ENCODE results near the gene LIN37. TPM values are rescaled to one million over a fixed set of nuclear protein-coding genes. Genes with fewer than 3 reads are reported as not detected.
"Not testable (repeated sequence)": the region's sequence is repeated elsewhere in the genome, so short reads cannot be mapped to it uniquely, and the experiment has no call there.

The LIN37 gene
- total RNA-seq, 2 donors from 2014 or later, result 5.1 to 7.5 TPM

DNA sequence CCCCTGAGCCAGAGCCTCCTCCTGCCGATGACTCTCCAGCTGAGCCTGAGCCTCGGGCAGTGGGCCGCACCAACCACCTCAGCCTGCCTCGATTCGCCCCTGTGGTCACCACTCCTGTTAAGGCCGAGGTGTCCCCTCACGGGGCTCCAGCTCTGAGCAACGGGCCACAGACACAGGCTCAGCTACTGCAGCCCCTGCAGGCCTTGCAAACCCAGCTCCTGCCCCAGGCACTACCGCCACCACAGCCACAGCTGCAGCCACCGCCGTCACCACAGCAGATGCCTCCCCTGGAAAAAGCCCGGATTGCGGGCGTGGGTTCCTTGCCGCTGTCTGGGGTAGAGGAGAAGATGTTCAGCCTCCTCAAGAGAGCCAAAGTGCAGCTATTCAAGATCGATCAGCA is 27.0 kb upstream of the LIN37 start:
- Histone ChIP-seq H3K9me3 (no peaks in the 10 kb centered on the region), H3K4me3 (no peak overlapping the region), H3K9ac (ENCODE audit: low read depth in 2 of 2, low read length in 2 of 2) (no peak overlapping the region), H3K4me1 (peaks cover 10% of the 10 kb centered on the region), H3K36me3 (peaks cover 27% of the 10 kb centered on the region), H3K27ac (no peak overlapping the region), H3K27me3 (no peaks in the 10 kb centered on the region)
- DNase-seq, result no peak
- intact Hi-C loops (cut with DNase I), result no loop called here
- TF ChIP-seq, protein P1, sequence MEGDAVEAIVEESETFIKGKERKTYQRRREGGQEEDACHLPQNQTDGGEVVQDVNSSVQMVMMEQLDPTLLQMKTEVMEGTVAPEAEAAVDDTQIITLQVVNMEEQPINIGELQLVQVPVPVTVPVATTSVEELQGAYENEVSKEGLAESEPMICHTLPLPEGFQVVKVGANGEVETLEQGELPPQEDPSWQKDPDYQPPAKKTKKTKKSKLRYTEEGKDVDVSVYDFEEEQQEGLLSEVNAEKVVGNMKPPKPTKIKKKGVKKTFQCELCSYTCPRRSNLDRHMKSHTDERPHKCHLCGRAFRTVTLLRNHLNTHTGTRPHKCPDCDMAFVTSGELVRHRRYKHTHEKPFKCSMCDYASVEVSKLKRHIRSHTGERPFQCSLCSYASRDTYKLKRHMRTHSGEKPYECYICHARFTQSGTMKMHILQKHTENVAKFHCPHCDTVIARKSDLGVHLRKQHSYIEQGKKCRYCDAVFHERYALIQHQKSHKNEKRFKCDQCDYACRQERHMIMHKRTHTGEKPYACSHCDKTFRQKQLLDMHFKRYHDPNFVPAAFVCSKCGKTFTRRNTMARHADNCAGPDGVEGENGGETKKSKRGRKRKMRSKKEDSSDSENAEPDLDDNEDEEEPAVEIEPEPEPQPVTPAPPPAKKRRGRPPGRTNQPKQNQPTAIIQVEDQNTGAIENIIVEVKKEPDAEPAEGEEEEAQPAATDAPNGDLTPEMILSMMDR (IDR thresholded peaks at IDR 0.05), result no peak

DNA sequence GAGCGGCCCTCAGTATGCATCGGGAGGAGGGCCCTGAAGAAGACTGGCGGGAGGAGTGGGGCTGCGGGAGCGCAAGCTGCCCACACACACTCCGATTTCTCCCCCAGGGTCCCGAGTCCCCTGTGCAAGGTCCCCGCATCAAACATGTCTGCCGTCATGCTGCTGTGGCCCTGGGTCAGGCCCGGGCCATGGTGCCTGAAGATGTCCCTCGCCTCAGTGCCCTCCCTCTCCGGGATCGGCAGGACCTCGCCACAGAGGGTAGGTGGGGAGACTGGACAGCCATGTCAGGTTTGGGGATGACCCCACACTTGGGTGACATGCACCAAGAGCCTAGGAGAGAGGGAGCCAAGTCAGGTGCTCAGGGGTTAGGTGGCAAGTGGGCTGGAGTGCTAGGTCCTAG is 25.9 kb upstream of the LIN37 start:
- H3K4me3 ChIP-seq, result no peak overlapping the region
- H3K9me3 ChIP-seq, result no peaks in the 10 kb centered on the region
- no peaks in the 10 kb centered on the region for H3K27me3 ChIP-seq
- no peak for DNase-seq
- no peak overlapping the region for H3K27ac ChIP-seq
- peaks cover 34% of the 10 kb centered on the region for H3K36me3 ChIP-seq
- peaks cover 10% of the 10 kb centered on the region for H3K4me1 ChIP-seq
- H3K9ac ChIP-seq (ENCODE audit: low read depth in 2 of 2, low read length in 2 of 2), result no peak overlapping the region
- TF ChIP-seq, protein P1 (IDR thresholded peaks at IDR 0.05), result no peak
- intact Hi-C loops (cut with DNase I), result no loop called here

DNA sequence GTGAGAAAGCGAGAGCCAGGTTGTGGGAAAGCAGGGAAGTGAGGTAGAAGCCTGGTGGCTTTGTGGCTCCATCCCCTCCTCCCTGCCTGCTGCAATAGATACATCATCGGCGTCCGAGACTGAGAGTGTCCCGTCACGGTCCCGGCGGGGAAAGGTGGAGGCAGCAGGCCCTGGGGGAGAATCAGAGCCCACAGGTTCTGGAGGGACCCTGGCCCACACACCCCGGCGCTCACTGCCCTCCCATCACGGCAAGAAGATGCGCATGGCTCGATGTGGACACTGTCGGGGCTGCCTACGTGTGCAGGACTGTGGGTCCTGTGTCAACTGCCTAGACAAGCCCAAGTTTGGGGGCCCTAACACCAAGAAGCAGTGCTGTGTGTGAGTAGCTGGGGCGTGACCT is 25.5 kb upstream of the LIN37 start:
- H3K9ac ChIP-seq (ENCODE audit: low read depth in 2 of 2, low read length in 2 of 2), result no peak overlapping the region
- TF ChIP-seq, protein P1 (IDR thresholded peaks at IDR 0.05), result no peak
- no peaks in the 10 kb centered on the region for H3K9me3 ChIP-seq
- intact Hi-C loops (cut with DNase I), result no loop called here
- H3K4me1 ChIP-seq, result peaks cover 10% of the 10 kb centered on the region
- no peak overlapping the region for H3K4me3 ChIP-seq
- no peak overlapping the region for H3K27ac ChIP-seq
- no peak for DNase-seq
- peaks cover 38% of the 10 kb centered on the region for H3K36me3 ChIP-seq
- H3K27me3 ChIP-seq, result no peaks in the 10 kb centered on the region

DNA sequence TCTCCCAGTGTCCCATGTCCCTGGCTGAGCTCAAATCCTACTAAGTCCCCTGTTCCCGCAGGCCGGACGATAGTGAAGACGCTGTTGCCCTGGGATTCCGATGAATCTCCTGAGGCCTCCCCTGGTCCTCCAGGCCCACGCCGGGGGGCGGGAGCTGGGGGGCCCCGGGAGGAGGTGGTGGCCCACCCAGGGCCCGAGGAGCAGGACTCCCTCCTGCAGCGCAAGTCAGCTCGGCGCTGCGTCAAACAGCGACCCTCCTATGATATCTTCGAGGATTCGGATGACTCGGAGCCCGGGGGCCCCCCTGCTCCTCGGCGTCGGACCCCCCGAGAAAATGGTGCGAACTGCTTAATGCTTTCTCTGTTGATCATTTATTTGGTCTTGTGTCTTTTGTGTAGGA is 24.7 kb upstream of the LIN37 start:
- H3K4me1 ChIP-seq, result peaks cover 10% of the 10 kb centered on the region
- TF ChIP-seq, protein P1 (IDR thresholded peaks at IDR 0.05), result no peak
- DNase-seq, result no peak
- intact Hi-C loops (cut with DNase I), result no loop called here
- H3K4me3 ChIP-seq, result no peak overlapping the region
- no peaks in the 10 kb centered on the region for H3K27me3 ChIP-seq
- H3K36me3 ChIP-seq, result peaks cover 39% of the 10 kb centered on the region
- H3K27ac ChIP-seq, result no peak overlapping the region
- H3K9ac ChIP-seq (ENCODE audit: low read depth in 2 of 2, low read length in 2 of 2), result no peak overlapping the region
- no peaks in the 10 kb centered on the region for H3K9me3 ChIP-seq

DNA sequence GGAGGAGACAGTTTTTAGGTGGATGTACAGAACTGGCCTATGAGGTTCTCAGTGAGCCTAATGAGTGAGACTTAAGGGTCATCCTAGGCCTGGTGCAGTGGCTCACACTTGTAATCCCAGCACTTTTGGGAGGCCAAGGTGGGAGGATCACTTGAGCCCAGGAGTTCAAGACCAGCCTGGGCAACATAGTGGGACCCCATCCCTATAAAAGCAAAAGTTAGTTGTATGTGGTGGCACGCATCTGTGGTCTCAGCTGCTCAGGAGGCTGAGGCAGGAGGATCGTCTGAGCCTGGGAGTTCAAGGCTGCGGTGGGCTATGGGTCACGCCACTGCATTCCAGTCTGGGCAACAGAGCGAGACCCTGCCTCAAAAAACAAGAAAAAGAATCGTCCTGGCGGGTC is 24.2 kb upstream of the LIN37 start:
- H3K9ac ChIP-seq (ENCODE audit: low read depth in 2 of 2, low read length in 2 of 2); H3K27ac ChIP-seq; DNase-seq; H3K4me1 ChIP-seq; H3K9me3 ChIP-seq; H3K27me3 ChIP-seq; intact Hi-C loops (cut with DNase I); H3K4me3 ChIP-seq: not testable (repeated sequence)
- peaks cover 43% of the 10 kb centered on the region for H3K36me3 ChIP-seq

DNA sequence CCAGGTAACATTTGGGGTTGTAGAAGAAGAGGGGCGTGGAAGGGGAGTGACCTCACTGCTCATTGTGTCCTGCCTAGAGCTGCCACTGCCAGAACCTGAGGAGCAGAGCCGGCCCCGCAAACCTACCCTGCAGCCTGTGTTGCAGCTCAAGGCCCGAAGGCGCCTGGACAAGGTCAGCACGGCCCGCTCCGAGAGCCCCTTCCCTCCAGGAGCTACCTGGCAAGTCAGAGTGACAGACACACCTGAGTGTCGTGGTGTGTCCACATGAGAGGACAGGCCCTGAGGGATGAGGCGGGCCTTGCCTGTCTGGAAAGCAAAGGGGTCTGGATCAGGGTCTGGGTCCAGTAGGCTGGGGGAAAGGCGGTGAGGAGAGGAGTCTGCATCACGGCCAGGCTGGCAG is 23.8 kb upstream of the LIN37 start:
- peaks cover 46% of the 10 kb centered on the region for H3K36me3 ChIP-seq
- peaks cover 3% of the 10 kb centered on the region for H3K4me1 ChIP-seq
- no peak for DNase-seq
- intact Hi-C loops (cut with DNase I), result no loop called here
- no peak overlapping the region for H3K4me3 ChIP-seq
- no peak overlapping the region for H3K9ac ChIP-seq (ENCODE audit: low read depth in 2 of 2, low read length in 2 of 2)
- TF ChIP-seq, protein P1 (IDR thresholded peaks at IDR 0.05), result no peak
- no peaks in the 10 kb centered on the region for H3K27me3 ChIP-seq
- no peak overlapping the region for H3K27ac ChIP-seq
- H3K9me3 ChIP-seq, result no peaks in the 10 kb centered on the region
